Left renal cortex interstitium (tissue), 4 donors: ENCODE measurements around the gene RABGAP1L. TPM values are rescaled to one million over a fixed set of nuclear protein-coding genes. Genes with fewer than 3 reads are reported as not detected.
"Not testable (repeated sequence)": the region's sequence is repeated elsewhere in the genome, so short reads cannot be mapped to it uniquely, and the experiment has no call there.

Experiments
- DNase-seq, 4 donors: peaks; one replicate each; pipeline ENCODE4 v3.0.0-alpha.2; 2013; ENCODE audit warnings: low read depth in 4 of 4, low spot score in 2 of 4, missing footprints in 1 of 4
- polyA plus RNA-seq, 4 donors: library from polyadenylated mRNA; unstranded; fragments of 120-200 nt; gene quantifications; one replicate each; pipeline ENCODE4 v1.2.1, GENCODE V29; 2013; ENCODE audit not compliant: insufficient read length in 4 of 4

Gene RABGAP1L
- polyA plus RNA-seq, 4 donors, result 21.9 to 32.2 (median 26.4) TPM

GRCh38 chr1:174232761-174233160 is 73.4 kb downstream of the RABGAP1L start:
- DNase-seq, result no peak

DNA sequence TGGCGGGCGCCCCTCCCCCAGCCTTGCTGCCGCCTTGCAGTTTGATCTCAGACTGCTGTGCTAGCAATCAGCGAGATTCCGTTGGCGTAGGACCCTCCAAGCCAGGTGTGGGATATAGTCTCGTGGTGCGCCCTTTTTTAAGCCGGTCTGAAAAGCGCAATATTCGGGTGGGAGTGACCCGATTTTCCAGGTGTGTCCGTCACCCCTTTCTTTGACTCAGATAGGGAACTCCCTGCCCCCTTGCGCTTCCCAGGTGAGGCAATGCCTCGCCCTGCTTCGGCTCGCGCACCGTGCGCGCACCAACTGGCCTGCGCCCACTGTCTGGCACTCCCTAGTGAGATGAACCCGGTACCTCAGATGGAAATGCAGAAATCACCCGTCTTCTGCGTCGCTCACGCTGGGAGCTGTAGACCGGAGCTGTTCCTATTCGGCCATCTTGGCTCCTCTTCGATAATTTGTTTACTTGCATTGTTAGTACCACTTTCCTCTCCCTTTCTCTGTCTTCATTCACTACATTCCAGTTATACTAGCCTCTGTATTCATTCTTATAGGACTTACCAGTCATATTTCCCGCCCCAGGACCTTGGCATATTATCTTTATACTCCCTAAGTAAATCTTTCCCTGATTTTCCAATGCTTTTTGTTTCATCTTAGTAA is 79.7 kb downstream of the RABGAP1L start:
- DNase-seq, result not testable (repeated sequence)

GRCh38 chr1:174239541-174239940 is 80.2 kb downstream of the RABGAP1L start:
- DNase-seq, result no peak

DNA sequence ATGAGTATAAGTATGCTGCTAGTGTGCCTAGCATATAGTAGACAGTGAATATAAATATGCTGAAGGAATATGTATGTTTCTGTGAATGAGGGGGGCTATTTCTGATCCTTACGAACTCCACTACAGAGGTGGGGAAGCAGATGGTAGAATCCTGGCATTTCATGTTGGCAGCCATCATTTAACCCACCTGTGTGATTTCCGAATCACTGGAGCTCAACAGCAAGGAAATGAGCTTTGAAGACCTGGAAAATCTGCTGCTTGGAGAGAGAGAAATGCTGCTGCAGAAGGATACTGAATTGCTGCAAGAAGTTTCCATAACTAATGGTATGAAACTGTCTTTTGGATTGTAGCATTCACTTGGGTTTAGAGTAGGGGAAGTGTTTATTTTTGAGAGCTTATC is 83.5 kb downstream of the RABGAP1L start:
- DNase-seq, result no peak

GRCh38 chr1:174243451-174244000 is 84.2 kb downstream of the RABGAP1L start:
- DNase-seq, result no peak

DNA sequence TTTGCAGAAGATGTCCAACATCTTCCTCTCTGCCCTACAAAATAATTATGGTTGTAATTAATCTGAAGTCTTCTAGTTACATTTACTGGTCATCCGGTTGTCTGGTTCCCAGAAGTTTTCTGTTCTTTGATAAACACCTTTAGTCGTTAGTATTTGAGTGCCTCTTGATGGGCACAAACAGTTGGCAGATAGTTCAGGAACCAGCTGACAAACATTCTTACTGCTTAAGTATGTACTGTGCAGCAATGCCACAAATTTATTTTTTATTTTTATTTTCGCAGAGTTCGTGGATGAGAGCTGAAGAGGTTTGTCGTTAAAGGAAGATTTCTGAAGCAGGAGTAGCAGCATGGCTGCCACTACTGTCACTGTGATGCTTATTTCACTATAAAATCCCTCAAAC is 84.7 kb downstream of the RABGAP1L start:
- DNase-seq, result no peak

DNA sequence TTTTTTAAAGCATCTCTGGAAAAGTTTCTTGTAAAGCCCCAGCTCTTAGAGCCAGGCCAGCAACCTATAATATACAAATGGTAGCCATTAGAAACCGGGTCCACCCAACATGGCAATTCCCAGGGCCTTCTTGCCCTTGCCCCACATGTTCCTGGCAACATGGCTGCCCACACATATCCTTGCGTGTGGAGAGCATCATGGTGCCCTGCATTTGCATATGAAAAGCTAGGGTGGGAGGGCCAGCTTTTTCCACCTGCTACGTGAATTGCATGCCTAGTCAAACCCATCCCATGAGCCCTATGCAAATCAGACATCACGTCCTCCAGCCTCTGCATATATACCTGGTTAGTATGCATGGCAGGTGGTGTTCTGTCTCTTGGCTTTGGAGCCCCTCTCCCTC is 88.2 kb downstream of the RABGAP1L start:
- no peak for DNase-seq

DNA sequence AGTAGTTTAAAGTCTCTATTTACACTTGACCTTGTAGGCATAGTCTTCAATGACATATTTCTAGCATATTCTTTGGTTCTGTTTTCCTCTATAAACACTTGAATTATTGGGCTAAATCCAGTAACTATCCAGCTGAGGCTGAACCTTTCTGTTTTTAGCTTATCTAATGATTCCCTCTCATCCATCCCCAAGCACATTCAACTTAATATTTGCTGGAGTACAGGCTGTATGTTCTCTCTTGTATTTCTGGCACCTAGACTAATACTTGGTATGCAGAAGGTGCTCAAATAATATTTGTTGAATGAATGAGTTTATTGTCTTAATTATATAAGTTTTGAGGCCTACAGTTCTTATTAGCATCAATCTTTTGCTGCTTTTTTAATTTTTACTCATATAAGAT is 88.7 kb downstream of the RABGAP1L start:
- no peak for DNase-seq

DNA sequence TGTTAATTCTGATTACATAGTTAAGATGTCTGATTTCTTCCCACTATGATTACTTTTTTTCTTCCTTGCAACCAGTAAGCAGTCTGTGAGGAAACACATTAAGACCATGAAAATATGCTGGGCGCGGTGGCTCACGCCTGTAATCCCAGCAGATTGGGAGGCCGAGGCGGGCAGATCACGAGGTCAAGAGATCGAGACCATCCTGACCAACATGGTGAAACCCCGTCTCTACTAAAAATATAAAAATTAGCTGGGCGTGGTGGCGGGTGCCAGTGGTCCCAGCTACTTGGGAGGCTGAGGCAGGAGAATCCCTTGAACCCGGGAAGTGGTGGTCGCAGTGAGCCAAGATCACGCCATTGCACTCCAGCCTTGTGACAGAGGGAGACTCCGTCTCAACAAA is 97.1 kb downstream of the RABGAP1L start:
- not testable (repeated sequence) for DNase-seq

DNA sequence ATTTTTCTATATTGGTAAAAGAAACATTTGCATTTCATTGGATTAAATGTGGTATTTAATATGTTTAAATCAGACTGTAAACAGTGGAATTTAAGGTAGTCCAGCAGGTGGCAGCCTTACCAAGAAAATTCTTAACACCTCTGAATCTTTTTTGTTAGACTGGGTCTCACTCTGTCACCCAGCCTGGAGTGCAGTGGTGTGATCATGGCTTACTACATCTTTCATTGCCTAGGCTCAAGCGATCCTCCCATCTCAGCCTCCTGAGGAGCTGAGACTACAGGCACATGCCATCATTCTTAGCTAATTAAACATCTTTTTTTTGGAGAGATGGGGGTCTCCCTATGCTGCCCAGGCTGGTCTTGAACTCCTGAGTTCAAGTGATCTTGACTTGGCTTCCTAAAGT is 98.8 kb downstream of the RABGAP1L start:
- peak in 2 of 4 donors; percentile 11 to 19 for DNase-seq

DNA sequence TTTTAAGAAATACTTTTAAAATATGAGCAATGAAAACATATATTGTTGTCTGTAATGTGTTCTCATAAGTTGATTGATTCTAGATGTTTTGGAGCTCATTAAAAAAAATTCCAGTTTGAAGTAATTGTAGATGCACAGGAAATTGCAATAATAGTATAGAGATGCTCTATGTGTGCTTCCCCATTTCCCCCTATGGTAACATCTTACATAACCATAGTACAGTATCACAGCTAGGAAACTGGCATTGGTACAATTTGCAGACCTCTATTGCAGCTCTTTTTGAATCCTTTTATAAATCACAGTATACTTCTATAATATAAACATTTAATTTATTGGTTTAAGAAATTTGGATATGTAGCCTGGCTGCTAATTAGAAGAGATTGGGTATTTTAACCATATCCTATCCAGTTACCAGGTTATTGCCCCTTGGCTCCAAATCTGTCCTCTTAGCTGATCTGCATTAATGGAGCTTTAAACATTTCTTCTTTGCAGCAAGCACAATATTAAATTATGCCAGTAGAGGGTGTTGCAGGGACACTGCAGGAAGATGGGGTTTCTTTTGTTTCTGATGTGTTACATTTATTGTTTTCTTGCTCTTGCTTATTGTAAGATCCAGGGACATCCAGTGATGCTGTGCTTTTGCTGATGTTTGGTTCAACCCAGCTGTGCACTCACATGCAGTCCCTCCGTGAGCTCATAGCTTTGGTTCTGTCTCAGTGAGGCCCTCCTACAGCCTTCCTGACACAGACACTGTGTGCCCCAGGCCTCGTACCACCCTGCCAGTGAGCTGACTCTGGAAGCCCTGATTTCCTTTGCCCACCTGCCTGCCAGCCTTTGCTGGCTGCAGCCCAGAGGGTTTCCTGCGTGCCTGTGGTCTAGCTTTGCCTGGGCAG is 103.3 kb downstream of the RABGAP1L start:
- peak; percentile 9 to 52 (median 29) for DNase-seq

- no peak for DNase-seq
Measured at GRCh38 chr1:174265282-174265681, 106.0 kb downstream of the RABGAP1L start.

GRCh38 chr1:174266476-174266875 is 107.2 kb downstream of the RABGAP1L start:
- DNase-seq, result no peak

GRCh38 chr1:174266991-174267612 is 107.8 kb downstream of the RABGAP1L start:
- no peak for DNase-seq

- no peak for DNase-seq
Measured at GRCh38 chr1:174269989-174270651, 110.8 kb downstream of the RABGAP1L start.

DNA sequence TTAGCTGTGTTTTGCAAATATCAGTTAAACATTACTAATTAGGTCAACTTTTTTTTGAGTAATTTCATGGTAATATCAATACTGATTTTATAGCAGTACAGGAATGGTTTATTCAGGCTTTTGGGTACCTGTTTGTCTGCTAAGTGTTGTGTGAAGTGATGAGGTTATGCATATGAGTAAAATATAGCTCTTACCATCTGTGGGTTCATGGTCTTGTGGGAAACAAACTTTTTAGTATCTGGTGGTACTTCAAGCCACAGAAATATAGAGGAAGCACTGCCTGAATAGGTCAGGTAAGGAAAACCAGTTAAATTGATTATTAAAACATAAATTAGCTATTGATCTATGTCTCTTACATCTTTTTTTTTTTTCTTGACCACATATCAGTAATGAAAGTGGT is 113.9 kb downstream of the RABGAP1L start:
- DNase-seq, result no peak

DNA sequence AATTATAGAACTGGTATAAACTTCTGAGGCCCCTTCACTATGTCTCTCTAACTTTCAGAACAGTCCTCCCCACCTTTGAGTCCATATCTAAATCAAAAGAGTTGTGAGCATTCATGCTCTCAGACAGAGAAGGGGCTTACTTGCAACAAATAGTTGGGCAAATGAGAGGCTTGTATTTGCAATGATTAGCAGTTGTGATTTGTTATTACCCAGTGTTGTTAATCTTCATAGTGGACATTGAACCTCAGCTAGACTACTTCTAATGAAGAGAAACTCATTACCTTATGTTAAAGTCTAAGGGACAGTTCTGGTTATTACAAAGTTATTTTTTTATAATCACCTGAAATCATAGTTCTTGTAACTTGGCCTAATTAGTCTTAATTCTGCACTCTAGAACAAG is 114.5 kb downstream of the RABGAP1L start:
- DNase-seq, result no peak

- no peak for DNase-seq
Measured at GRCh38 chr1:174274452-174274851, 115.1 kb downstream of the RABGAP1L start.

GRCh38 chr1:174274884-174275283 is 115.6 kb downstream of the RABGAP1L start:
- no peak for DNase-seq

- no peak for DNase-seq
Measured at GRCh38 chr1:174276087-174276486, 116.8 kb downstream of the RABGAP1L start.

GRCh38 chr1:174284052-174284451 is 124.7 kb downstream of the RABGAP1L start:
- DNase-seq, result no peak
